ACHN (cell line): ENCODE data around the gene MEF2C.
"Not testable (repeated sequence)": the region's sequence is repeated elsewhere in the genome, so short reads cannot be mapped to it uniquely, and the experiment has no call there.

Experiments used
- DNase-seq: peaks from one replicate; pipeline ENCODE4 v3.0.0-alpha.2; 2015
- in situ Hi-C: cut with HindIII; loops from 2 replicates; pipeline ENCODE4 v1.10.0; 2017; ENCODE audit warnings: low sequenced_read_pairs, low pct_ligation_motif_present, low pct_unique_long_range_greater_than_20kb

Gene MEF2C

GRCh38 chr5:88821161-88821560 is 61.8 kb downstream of the MEF2C start:
- DNase-seq: no peak
- in situ Hi-C loops: no loop called here

DNA sequence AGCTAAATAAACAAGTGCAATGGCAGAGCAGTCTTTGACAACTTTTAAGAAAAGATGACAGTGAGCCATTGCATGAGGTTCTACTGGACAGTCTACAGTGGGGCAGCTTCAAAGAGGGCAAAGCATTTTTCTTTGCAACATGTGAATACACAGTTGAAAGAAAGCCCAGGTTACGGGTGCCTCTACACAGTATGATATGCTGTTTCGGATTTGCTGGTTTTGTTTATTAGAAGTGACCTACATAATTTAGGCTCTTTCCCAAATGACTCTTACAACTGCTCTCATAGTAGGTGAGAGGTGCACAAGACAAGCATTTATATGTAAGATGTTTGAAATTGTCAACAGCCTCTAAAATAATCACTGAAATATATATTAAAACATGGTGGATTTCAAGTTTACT is 62.4 kb downstream of the MEF2C start:
- no peak for DNase-seq
- in situ Hi-C loops: no loop called here

DNA sequence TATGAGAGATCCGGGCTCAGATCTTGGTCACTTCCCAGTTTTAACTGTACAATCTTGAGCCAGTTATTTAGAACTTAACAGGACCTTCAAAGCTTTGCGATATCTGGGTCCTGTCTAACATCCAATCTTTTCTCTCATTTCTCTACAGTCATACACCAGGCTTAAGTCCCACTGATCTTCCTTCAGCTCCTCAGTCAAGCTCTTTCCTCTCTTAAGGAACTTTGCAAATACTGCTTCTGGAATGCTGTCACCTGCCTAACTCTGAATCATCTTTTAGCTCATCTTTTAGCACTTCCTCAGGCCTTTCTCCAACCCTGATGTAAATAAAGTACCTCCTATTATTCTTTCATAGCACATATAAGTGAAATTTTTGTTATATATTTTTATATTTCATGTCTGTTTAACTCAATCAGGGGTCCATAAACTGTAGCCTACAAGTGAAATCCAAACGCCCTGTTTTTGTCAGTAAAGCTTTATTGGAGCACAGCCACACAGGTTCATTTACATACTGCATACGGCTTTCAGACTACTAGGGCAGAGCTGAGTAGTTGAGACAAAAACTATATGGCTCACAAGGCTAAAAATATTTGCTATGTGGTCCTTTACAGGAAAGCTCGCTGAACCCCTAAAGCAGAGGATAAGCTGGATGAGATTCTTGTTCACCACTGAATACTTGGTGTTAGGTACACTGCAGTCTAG is 63.5 kb downstream of the MEF2C start:
- DNase-seq: no peak
- in situ Hi-C loops: no loop called here

GRCh38 chr5:88818296-88818695 is 64.7 kb downstream of the MEF2C start:
- DNase-seq: no peak
- in situ Hi-C loops: no loop called here

- in situ Hi-C loops: no loop called here
Measured at GRCh38 chr5:88816195-88816594, 66.8 kb downstream of the MEF2C start.

GRCh38 chr5:88815050-88815789 is 67.8 kb downstream of the MEF2C start:
- no peak for DNase-seq
- in situ Hi-C loops: no loop called here

More at GRCh38 chr5:88816195-88816594, 66.8 kb downstream of the MEF2C start:
- no peak for DNase-seq

- in situ Hi-C loops: no loop called here
- no peak for DNase-seq
Measured at GRCh38 chr5:88813805-88814575, 69.0 kb downstream of the MEF2C start.

DNA sequence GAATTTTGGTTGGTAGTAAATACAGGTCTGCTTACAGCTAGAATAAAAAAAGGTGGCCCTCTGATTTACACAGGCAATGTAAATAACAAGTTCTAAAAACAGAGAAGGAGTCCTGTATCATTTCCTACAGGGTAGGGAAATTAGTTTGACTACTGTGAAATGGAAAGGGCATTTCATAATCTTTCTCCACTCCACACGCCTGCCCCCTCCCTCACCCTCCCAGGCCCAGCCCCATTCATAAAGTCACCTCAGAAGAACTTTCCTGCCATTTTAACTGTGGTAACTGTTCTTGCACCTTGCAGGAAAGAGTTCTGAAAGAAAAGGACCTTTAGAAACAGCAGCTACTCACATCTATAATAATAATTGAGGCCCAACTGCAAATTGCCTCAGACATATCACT is 69.7 kb downstream of the MEF2C start:
- DNase-seq: no peak
- in situ Hi-C loops: no loop called here

DNA sequence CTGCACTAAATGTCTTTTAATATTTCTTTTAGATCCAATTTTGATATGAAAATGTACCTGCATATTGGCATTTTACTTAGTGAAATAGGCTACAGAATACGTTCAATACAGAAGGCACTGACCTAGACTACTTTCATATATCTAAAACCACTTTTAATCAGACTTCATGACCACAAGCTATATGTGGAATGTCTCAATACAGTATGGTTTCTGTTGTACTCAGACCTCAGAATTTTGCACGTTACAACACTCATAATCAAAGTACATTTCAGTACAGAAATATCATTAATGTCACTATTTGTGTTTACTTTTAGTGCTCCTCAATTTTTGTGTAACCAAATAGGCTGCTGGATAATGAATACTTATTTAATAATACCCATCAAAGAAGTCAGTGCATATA is 74.8 kb downstream of the MEF2C start:
- no peak for DNase-seq
- in situ Hi-C loops: no loop called here

GRCh38 chr5:88807327-88807726 is 75.7 kb downstream of the MEF2C start:
- DNase-seq: no peak
- in situ Hi-C loops: no loop called here

DNA sequence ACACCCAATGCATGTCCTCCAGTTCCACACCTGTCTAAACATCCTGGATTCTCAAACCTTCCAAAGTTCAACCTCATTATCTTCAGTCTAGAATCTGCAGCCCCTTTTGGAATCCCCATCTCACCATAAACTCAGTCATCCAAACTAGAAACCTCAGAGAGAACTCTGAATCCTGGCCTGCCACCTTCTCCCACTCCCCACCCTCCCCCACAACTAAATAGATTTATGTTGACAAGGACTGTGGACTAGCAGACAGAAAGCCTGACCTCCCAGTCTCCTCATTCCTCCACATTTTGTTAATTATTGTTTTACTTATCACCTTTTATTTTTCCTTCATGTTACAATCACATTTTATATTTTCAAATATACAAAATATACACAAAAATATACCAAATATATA is 76.6 kb downstream of the MEF2C start:
- DNase-seq: no peak
- in situ Hi-C loops: no loop called here

- in situ Hi-C loops: no loop called here
- DNase-seq: no peak
Measured at GRCh38 chr5:88805151-88805784, 77.7 kb downstream of the MEF2C start.

GRCh38 chr5:88804444-88804843 is 78.5 kb downstream of the MEF2C start:
- DNase-seq: no peak
- in situ Hi-C loops: no loop called here

DNA sequence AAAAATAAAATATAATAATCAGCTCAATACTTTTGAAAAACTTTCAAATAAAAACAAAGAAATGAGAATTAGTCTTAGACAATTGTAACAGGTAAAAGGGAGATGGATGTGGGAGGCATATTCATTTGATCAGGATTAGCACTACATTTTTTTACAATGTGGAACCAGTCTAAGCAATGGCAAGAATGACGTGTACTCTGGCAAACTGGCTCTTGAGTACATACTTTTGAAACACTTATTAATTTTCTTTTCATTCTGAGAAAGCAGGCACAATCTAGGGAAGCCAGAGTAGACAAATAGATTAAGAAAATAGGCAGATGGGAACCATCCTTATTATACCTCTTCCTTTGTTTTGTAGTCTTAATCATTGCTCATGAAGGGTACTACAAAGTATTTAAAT is 79.7 kb downstream of the MEF2C start:
- no peak for DNase-seq
- in situ Hi-C loops: no loop called here

GRCh38 chr5:88799938-88800535 is 82.9 kb downstream of the MEF2C start:
- in situ Hi-C loops: no loop called here
- no peak for DNase-seq

DNA sequence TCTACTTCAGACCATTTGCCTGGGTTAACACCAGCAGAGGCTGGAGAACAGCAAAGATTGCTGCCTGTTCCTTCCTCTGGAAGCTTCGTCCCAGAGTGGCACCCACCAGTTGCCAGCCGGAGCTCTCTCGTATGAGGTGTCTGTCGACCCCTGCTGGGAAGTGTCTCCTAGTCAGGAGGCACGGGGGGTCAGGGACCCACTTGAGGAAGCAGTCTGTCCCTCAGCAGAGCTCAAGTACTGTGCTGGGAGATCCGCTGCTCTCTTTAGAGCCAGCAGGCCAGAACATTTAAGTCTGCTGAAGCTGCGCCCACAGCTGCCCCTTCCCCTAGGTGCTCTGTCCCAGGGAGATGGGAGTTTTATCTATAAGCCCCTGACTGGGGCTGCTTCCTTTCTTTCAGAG is 84.1 kb downstream of the MEF2C start:
- in situ Hi-C loops: not testable (repeated sequence)

GRCh38 chr5:88793797-88794196 is 89.2 kb downstream of the MEF2C start:
- in situ Hi-C loops, DNase-seq: not testable (repeated sequence)

More for the DNA sequence above, 84.1 kb downstream of the MEF2C start:
- DNase-seq: not testable (repeated sequence)

DNA sequence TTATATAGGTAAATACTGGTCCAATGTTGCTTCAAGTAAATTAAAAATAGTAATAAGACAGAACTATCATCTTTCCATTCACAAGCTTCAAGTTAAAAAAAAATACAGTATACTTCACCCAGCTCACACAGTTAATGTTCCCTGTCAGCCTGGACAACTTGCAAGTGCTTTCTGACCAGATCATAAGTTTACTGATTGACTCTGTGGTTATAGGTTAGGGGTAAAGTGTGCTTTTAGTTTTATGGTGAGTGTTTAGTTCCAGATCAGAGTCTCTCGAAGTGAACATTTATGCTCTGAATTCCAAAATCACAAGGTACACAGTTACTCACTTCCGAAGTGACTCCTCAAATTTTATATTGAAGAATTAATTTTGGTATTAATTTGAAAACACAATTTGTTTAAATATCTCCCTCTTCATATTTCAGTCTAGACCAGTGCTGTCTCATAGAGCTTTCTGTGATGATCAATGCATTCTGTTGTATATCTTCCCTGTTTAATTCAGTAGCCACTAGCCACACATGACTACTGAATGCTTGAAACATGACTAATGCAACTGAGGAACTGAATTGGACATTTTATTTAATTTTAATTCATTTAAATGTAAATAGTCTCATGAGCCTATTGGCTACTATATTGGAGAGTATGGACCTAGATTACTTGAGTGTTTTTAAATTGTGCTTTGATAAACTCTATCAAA is 90.7 kb downstream of the MEF2C start:
- in situ Hi-C loops: no loop called here
- peak; percentile 82 for DNase-seq
